GM12878 (cell line): ENCODE data around the gene TATDN2. TPM values are rescaled to one million over a fixed set of nuclear protein-coding genes. Genes with fewer than 3 reads are reported as not detected.
A peak's percentile ranks its signal among the peaks of the same experiment; 100 is the strongest.

ENCODE experiments used
- ATAC-seq: fragments of 200-7000 bp; cut with Tn5 transposase; 3 replicates; pipeline ENCODE4 v1.9.1; 2020; ENCODE audit warnings: mild to moderate bottlenecking, moderate library complexity
- BruUV-seq: library from RNA; stranded (reverse); fragments of 400-500 nt; replicated peaks from 2 replicates; lab custom pipeline; 2021; lab: Mats Ljungman, UMichigan
- CTCF ChIA-PET: fragments of 300-600 bp; sonication (Branson Sonifier 250); formaldehyde crosslinking; extraction: SDS; loops from one replicate; lab custom pipeline; 2021; ENCODE audit warnings: inconsistent platforms; lab: Yijun Ruan, JAX
- POLR2A ChIA-PET: fragments of 350-600 bp; formaldehyde crosslinking; extraction: SDS; loops from one replicate; lab custom pipeline; 2021; ENCODE audit warnings: inconsistent platforms; lab: Charles Lee
- RAD21 ChIA-PET: fragments of 300-600 bp; sonication (Branson Sonifier 250); formaldehyde crosslinking; loops from one replicate; lab custom pipeline; 2023; ENCODE audit warnings: antibody characterized with exemption; ENCODE audit not compliant: unreplicated experiment; lab: Charles Lee
- SMC1A ChIA-PET: fragments of 300-600 bp; sonication (Branson Sonifier 250); formaldehyde crosslinking; loops from one replicate; lab custom pipeline; 2023; ENCODE audit not compliant: unreplicated experiment, uncharacterized antibody; lab: Charles Lee
- DNase-seq: peaks from one replicate; pipeline ENCODE4 v3.0.0-alpha.2; 2011; ENCODE audit warnings: low read depth, low spot score
- FAIRE-seq: peaks from 3 replicates; lab custom pipeline; 2011; peaks lifted over from hg19 to GRCh38; lab: Jason Lieb, UNC
- H2AFZ ChIP-seq: 2 replicates; pipeline ENCODE4 v1.6.0; 2011; ENCODE audit warnings: low read depth, low read length, control low read depth; ENCODE audit not compliant: control insufficient read depth
- H3K27ac ChIP-seq: 2 replicates; pipeline ENCODE4 v1.5.1; 2011; ENCODE audit warnings: control low read depth; ENCODE audit not compliant: control insufficient read depth, insufficient read depth
- H3K27me3 ChIP-seq, 2 experiments: replicated peaks in 1 of 2; 2 replicates each; pipeline versions ENCODE4 v1.6.0 to v1.6.1; 2011; ENCODE audit warnings: low read length in 1 of 2; ENCODE audit not compliant: control insufficient read depth in 2 of 2, insufficient read depth in 2 of 2
- H3K36me3 ChIP-seq, 2 experiments: 2 replicates each; pipeline ENCODE4 v1.5.1; 2011; ENCODE audit warnings: low read length in 1 of 2; ENCODE audit not compliant: control insufficient read depth in 2 of 2, insufficient read depth in 2 of 2
- H3K4me1 ChIP-seq: 2 replicates; pipeline ENCODE4 v1.6.1; 2011; ENCODE audit warnings: mild to moderate bottlenecking, low read length, moderate library complexity, mixed read lengths; ENCODE audit not compliant: control insufficient read depth, insufficient read depth
- H3K4me2 ChIP-seq: 2 replicates; pipeline ENCODE4 v1.6.0; 2011; ENCODE audit warnings: control low read depth; ENCODE audit not compliant: control insufficient read depth, insufficient read depth
- H3K4me3 ChIP-seq: fragments of 200-600 bp; sonication (generic); 2 replicates; pipeline ENCODE4 v1.5.1; 2016
- H3K79me2 ChIP-seq: 2 replicates; pipeline ENCODE4 v1.6.0; 2011; ENCODE audit warnings: low read length; ENCODE audit not compliant: control insufficient read depth, insufficient read depth
- H3K9ac ChIP-seq: 2 replicates; pipeline ENCODE4 v1.8.0; 2011; ENCODE audit warnings: low read length, control low read depth, mixed read lengths; ENCODE audit not compliant: control insufficient read depth, insufficient read depth
- H3K9me3 ChIP-seq: replicated peaks from 3 replicates; pipeline ENCODE4 v1.5.1; 2011; ENCODE audit warnings: mild to moderate bottlenecking, low read length; ENCODE audit not compliant: control insufficient read depth, insufficient read depth
- H4K20me1 ChIP-seq: 2 replicates; pipeline ENCODE4 v1.6.0; 2011; ENCODE audit not compliant: control insufficient read depth, insufficient read depth
- BCL3 ChIP-seq: IDR thresholded peaks from 2 replicates; pipeline ENCODE4 v1.6.1; 2011; ENCODE audit warnings: borderline replicate concordance, low read depth, mild to moderate bottlenecking, moderate library complexity, low read length; ENCODE audit not compliant: insufficient read depth, poor library complexity, severe bottlenecking
- CHD4 ChIP-seq: fragments of 200-600 bp; sonication (generic); IDR thresholded peaks from 2 replicates; pipeline ENCODE4 v1.6.1; 2016; ENCODE audit warnings: mild to moderate bottlenecking
- ETV6 ChIP-seq, 2 experiments: fragments of 450-650 bp in 1 of 2; IDR thresholded peaks in 1 of 2; conservative IDR thresholded peaks in 1 of 2; 2 replicates each; pipeline ENCODE4 v1.6.1; 2014; ENCODE audit warnings: antibody characterized with exemption in 1 of 2, borderline replicate concordance in 1 of 2, low read depth in 1 of 2, mild to moderate bottlenecking in 1 of 2, moderate library complexity in 1 of 2
- FOXK2 ChIP-seq: fragments of 450-650 bp; IDR thresholded peaks from 2 replicates; pipeline ENCODE4 v1.6.1; 2017; ENCODE audit warnings: mild to moderate bottlenecking, moderate library complexity
- KAT2A ChIP-seq: conservative IDR thresholded peaks from 2 replicates; pipeline ENCODE4 v1.6.1; 2011; ENCODE audit warnings: low read depth, low read length; ENCODE audit not compliant: control insufficient read depth
- KLF5 ChIP-seq: fragments of 450-650 bp; IDR thresholded peaks from 2 replicates; pipeline ENCODE4 v1.6.1; 2014; ENCODE audit warnings: mild to moderate bottlenecking; ENCODE audit not compliant: partially characterized antibody
- MAX ChIP-seq: IDR thresholded peaks from 2 replicates; pipeline ENCODE4 v1.6.1; 2012; ENCODE audit warnings: low read depth, low read length, improper control_type of control experiment
- MYB ChIP-seq: fragments of 150-350 bp; IDR thresholded peaks from 2 replicates; pipeline ENCODE4 v1.6.1; 2014; ENCODE audit warnings: mild to moderate bottlenecking, low read depth, low read length, borderline replicate concordance
- RB1 ChIP-seq: fragments of 450-650 bp; formaldehyde crosslinking; IDR thresholded peaks from 2 replicates; pipeline ENCODE4 v1.6.1; 2017; ENCODE audit warnings: mild to moderate bottlenecking, borderline replicate concordance
- REST ChIP-seq: IDR thresholded peaks from 2 replicates; pipeline ENCODE4 v1.6.1; 2012; ENCODE audit warnings: mild to moderate bottlenecking, low read depth, low read length
- SMAD5 ChIP-seq: IDR thresholded peaks from 2 replicates; pipeline ENCODE4 v1.6.1; 2016; ENCODE audit warnings: antibody characterized with exemption, low read depth
- SREBF2 ChIP-seq: IDR thresholded peaks from 2 replicates; pipeline ENCODE4 v1.6.1; 2012; ENCODE audit warnings: mild to moderate bottlenecking, low read length
- TARDBP ChIP-seq: IDR thresholded peaks from 2 replicates; pipeline ENCODE4 v1.6.1; 2016; ENCODE audit warnings: borderline replicate concordance
- ZSCAN29 ChIP-seq: fragments of 450-650 bp; IDR thresholded peaks from 2 replicates; pipeline ENCODE4 v1.6.1; 2017; ENCODE audit warnings: mild to moderate bottlenecking, moderate library complexity
- WGBS: methylation state at CpG from one replicate; pipeline ENCODE4 v1.1.6; 2016; ENCODE audit warnings: low lambda C conversion rate; ENCODE audit not compliant: insufficient replicate concordance, insufficient coverage; ENCODE audit errors: missing lambda C conversion rate; 5-methylcytosine and 5-hydroxymethylcytosine counted together
- in situ Hi-C: fragments of 300-500 bp; cut with MboI; formaldehyde crosslinking; loops from 9 replicates; pipeline ENCODE4 v1.14.3; 2018; ENCODE audit warnings: mixed read lengths
- intact Hi-C: fragments of 100-400 bp; cut with micrococcal nuclease; formaldehyde crosslinking; loops from one replicate; pipeline ENCODE4 v1.14.2; 2022; ENCODE audit not compliant: unreplicated experiment
- polyA plus RNA-seq, 11 experiments: library from polyadenylated mRNA; depleted of rRNA in 4 of 11; unstranded in 6 of 11; stranded (reverse) in 5 of 11; fragments of >200 nt; fragmentation: Nextera tagmentation in 4 of 11; fragmentation: Illumina TruSeq in 1 of 11; extraction: Ambion mirVana in 4 of 11; extraction: Trizol in 1 of 11; gene quantifications; 1 replicate in 1 of 11; 2 replicates in 10 of 11; pipeline versions ENCODE4 v1.2.1 to v1.2.3, GENCODE V29; 2011 to 2016; ENCODE audit warnings: inconsistent platforms in 2 of 11, missing spikeins in 2 of 11, low read depth in 1 of 11
- total RNA-seq, 4 experiments: library from RNA; depleted of rRNA in 3 of 4; stranded (reverse); fragments of >200 nt in 3 of 4; fragmentation: Illumina TruSeq in 1 of 4; extraction: Trizol in 1 of 4; gene quantifications; 2 replicates each; pipeline versions ENCODE4 v1.2.1 to v1.2.3, GENCODE V29; 2013 to 2021

TATDN2 gene
- total and polyA plus RNA-seq, 10 of the 15 experiments (the other 5 are each of a cell fraction or from before 2014, with no cell fraction given) = 4.2 to 36.5 (median 15.8) TPM

GRCh38 chr3:10259798-10260197, 11.5 kb downstream of the TATDN2 start (continued):
- TF ChIP-seq ETV6 (conservative IDR thresholded peaks at IDR 0.05 in 1 of 2, IDR thresholded peaks at IDR 0.05 in 1 of 2; ENCODE audit: borderline replicate concordance in 1 of 2, low read depth in 1 of 2) (no peak), ZSCAN29 (no peak), REST (no peak), SREBF2 (no peak), RB1 (no peak), MAX (no peak), KLF5 (no peak), MYB (no peak)

GRCh38 chr3:10260211-10260701, 12.0 kb downstream of the TATDN2 start:
- TSS peak; percentile 30 for BruUV-seq
- no peak for ATAC-seq
- H3K27me3 ChIP-seq = no peaks in the 10 kb centered on the region
- no peaks in the 10 kb centered on the region for H4K20me1 ChIP-seq
- no peak overlapping the region for H2AFZ ChIP-seq
- H3K4me2 ChIP-seq = no peak overlapping the region
- no peak for FAIRE-seq
- H3K9me3 ChIP-seq = no peaks in the 10 kb centered on the region
- POLR2A ChIA-PET = interaction anchor here (0.8 kb wide), 1 partner anchor 40 kb away, joined by 4 read pairs; no protein-coding TSS in a partner anchor
- H3K9ac ChIP-seq = no peak overlapping the region
- DNase-seq = no peak
- intact Hi-C loops = no loop called here
- no peaks in the 10 kb centered on the region for H3K4me1 ChIP-seq
- no peak overlapping the region; the same call in 1 of the 2 replicates for H3K4me3 ChIP-seq
- RAD21 ChIA-PET = interaction anchor here (2.1 kb wide), 1 partner anchor 12 kb away, joined by 7 read pairs; the partner anchor contains the start of gene TATDN2
- H3K36me3 ChIP-seq = peaks cover 11 to 25% of the 10 kb centered on the region in 2 experiments; a peak in 3 of 4 replicates
- H3K27ac ChIP-seq = no peak overlapping the region
- peaks cover 44% of the 10 kb centered on the region for H3K79me2 ChIP-seq
- CTCF ChIA-PET = interaction anchor here (0.6 to 1.4 kb wide), 2 partner anchors 10 to 109 kb away, joined by 3 read pairs; no protein-coding TSS in a partner anchor
- in situ Hi-C loops = no loop called here
- SMC1A ChIA-PET = interaction anchor here (0.7 kb wide), 1 partner anchor 40 kb away, joined by 3 read pairs; no protein-coding TSS in a partner anchor
- WGBS = 81% methylated on average over 6 of the region's 6 CpGs
- TF ChIP-seq FOXK2 = no peak
- no peak for TF ChIP-seq KAT2A
- TF ChIP-seq TARDBP = no peak
- TF ChIP-seq BCL3 = no peak
- TF ChIP-seq REST = no peak
- TF ChIP-seq SMAD5 = no peak
- TF ChIP-seq CHD4 = no peak
